H1 (cell line): Measurements from ENCODE around the gene RGS3. TPM values are rescaled to one million over a fixed set of nuclear protein-coding genes. Genes with fewer than 3 reads are reported as not detected.

Experiments used
- CTCF ChIA-PET: fragments of 300-600 bp; sonication (Branson Sonifier 250); formaldehyde crosslinking; loops from one replicate; lab custom pipeline; 2021; ENCODE audit not compliant: partially characterized antibody; lab: Charles Lee
- POLR2A ChIA-PET: fragments of 300-600 bp; sonication (Branson Sonifier 250); formaldehyde crosslinking; loops from one replicate; lab custom pipeline; 2021; ENCODE audit warnings: inconsistent platforms; ENCODE audit not compliant: partially characterized antibody; lab: Charles Lee
- DNase-seq, 2 experiments: peaks; one replicate each; pipeline versions ENCODE4 v3.0.0 to v3.0.0-alpha.2; 2010 to 2022; ENCODE audit warnings: low spot score in 2 of 2, low read depth in 1 of 2, mixed read lengths in 1 of 2
- FAIRE-seq: peaks from 2 replicates; lab custom pipeline; 2011; peaks lifted over from hg19 to GRCh38; lab: Jason Lieb, UNC
- H2AFZ ChIP-seq: 2 replicates; pipeline ENCODE4 v1.8.1; 2012; ENCODE audit warnings: low read length, inconsistent platforms
- H2AK5ac ChIP-seq: 2 replicates; pipeline ENCODE4 v1.6.1; 2013; ENCODE audit warnings: low read depth, low read length
- H2BK120ac ChIP-seq: replicated peaks from 2 replicates; pipeline ENCODE3; 2013; ENCODE audit warnings: low read depth, low read length, inconsistent platforms
- H2BK12ac ChIP-seq: 2 replicates; pipeline ENCODE4 v1.6.1; 2013; ENCODE audit warnings: low read depth, low read length
- H2BK15ac ChIP-seq: 2 replicates; pipeline ENCODE4 v1.6.1; 2013; ENCODE audit warnings: low read length
- H2BK20ac ChIP-seq: 2 replicates; pipeline ENCODE4 v1.6.1; 2013; ENCODE audit warnings: low read length
- H2BK5ac ChIP-seq: 2 replicates; pipeline ENCODE4 v1.6.1; 2013; ENCODE audit warnings: low read depth, low read length
- H3K14ac ChIP-seq: 2 replicates; pipeline ENCODE4 v1.6.1; 2013; ENCODE audit warnings: inconsistent platforms; ENCODE audit not compliant: insufficient read length
- H3K18ac ChIP-seq: 2 replicates; pipeline ENCODE4 v1.6.1; 2013; ENCODE audit warnings: low read length; ENCODE audit errors: extremely low read depth
- H3K23ac ChIP-seq: 2 replicates; pipeline ENCODE4 v1.6.1; 2013; ENCODE audit warnings: inconsistent platforms; ENCODE audit not compliant: insufficient read length
- H3K23me2 ChIP-seq: 2 replicates; pipeline ENCODE4 v1.6.1; 2013; ENCODE audit warnings: low read depth, low read length
- H3K27ac ChIP-seq: 2 replicates; pipeline ENCODE4 v1.6.1; 2011; ENCODE audit warnings: low read depth, low read length, inconsistent platforms
- H3K27me3 ChIP-seq, 4 experiments: replicated peaks in 1 of 4; 1 replicate in 1 of 4; 2 replicates in 3 of 4; pipeline versions ENCODE4 v1.6.1 to v1.8.1; 2011 to 2013; ENCODE audit warnings: low read length in 3 of 4, mild to moderate bottlenecking in 3 of 4, inconsistent platforms in 2 of 4, mixed read lengths in 2 of 4, moderate library complexity in 1 of 4; ENCODE audit not compliant: control insufficient read depth in 3 of 4, insufficient read depth in 3 of 4; ENCODE audit errors: extremely low read depth in 1 of 4
- H3K36me3 ChIP-seq, 4 experiments: 2 replicates each; pipeline versions ENCODE4 v1.6.1 to v1.8.1; 2011 to 2013; ENCODE audit warnings: mild to moderate bottlenecking in 4 of 4, low read length in 3 of 4, moderate library complexity in 2 of 4, control low read depth in 1 of 4, inconsistent platforms in 1 of 4; ENCODE audit not compliant: insufficient read depth in 4 of 4, control insufficient read depth in 2 of 4
- H3K4ac ChIP-seq: replicated peaks from 2 replicates; pipeline ENCODE3; 2013; ENCODE audit warnings: low read length, low read depth, mixed read lengths, inconsistent platforms; ENCODE audit not compliant: insufficient read length
- H3K4me1 ChIP-seq, 4 experiments: replicated peaks in 1 of 4; 1 replicate in 1 of 4; 2 replicates in 3 of 4; pipeline versions ENCODE4 v1.6.1 to v1.8.1; 2011 to 2013; ENCODE audit warnings: low read length in 3 of 4, inconsistent platforms in 2 of 4, mixed read lengths in 1 of 4; ENCODE audit not compliant: insufficient read depth in 4 of 4, control insufficient read depth in 3 of 4
- H3K4me2 ChIP-seq, 2 experiments: 2 replicates each; pipeline versions ENCODE4 v1.6.1 to v1.8.1; 2011 to 2013; ENCODE audit warnings: low read depth in 2 of 2, low read length in 2 of 2, control low read depth in 1 of 2, inconsistent platforms in 1 of 2, mild to moderate bottlenecking in 1 of 2; ENCODE audit not compliant: insufficient read depth in 1 of 2
- H3K4me3 ChIP-seq, 4 experiments: fragments of 200-600, 300-600 bp in 1 of 4; sonication (generic), shearing (Covaris generic), sonication (Bioruptor Twin) in 1 of 4; 2 replicates each; pipeline versions ENCODE4 v1.5.1 to v1.8.1; 2011 to 2016; ENCODE audit warnings: low read length in 4 of 4, low read depth in 3 of 4, control low read depth in 2 of 4, inconsistent platforms in 2 of 4, mild to moderate bottlenecking in 2 of 4, mixed read lengths in 1 of 4, moderate library complexity in 1 of 4; ENCODE audit not compliant: insufficient read depth in 2 of 4; ENCODE audit errors: extremely low read depth in 1 of 4
- H3K56ac ChIP-seq: replicated peaks from 2 replicates; pipeline ENCODE3; 2013; ENCODE audit warnings: low read depth, mild to moderate bottlenecking, mixed read lengths, low read length, inconsistent platforms; ENCODE audit not compliant: insufficient read length
- H3K79me1 ChIP-seq: 2 replicates; pipeline ENCODE4 v1.6.1; 2013; ENCODE audit warnings: low read depth, low read length, control low read depth
- H3K79me2 ChIP-seq, 2 experiments: 2 replicates each; pipeline versions ENCODE4 v1.6.1 to v1.8.1; 2012 to 2013; ENCODE audit warnings: low read length in 2 of 2, mild to moderate bottlenecking in 2 of 2, inconsistent platforms in 1 of 2; ENCODE audit not compliant: insufficient read depth in 2 of 2, control insufficient read depth in 1 of 2
- H3K9ac ChIP-seq, 4 experiments: replicated peaks in 1 of 4; 1 replicate in 1 of 4; 2 replicates in 3 of 4; pipeline versions ENCODE4 v1.6.1 to v1.8.1; 2011 to 2013; ENCODE audit warnings: low read depth in 3 of 4, low read length in 3 of 4, control low read depth in 2 of 4, mild to moderate bottlenecking in 2 of 4, moderate library complexity in 2 of 4, inconsistent platforms in 1 of 4; ENCODE audit errors: extremely low read depth in 1 of 4
- H3K9me3 ChIP-seq, 2 experiments: 2 replicates each; pipeline versions ENCODE4 v1.6.1 to v1.8.1; 2012 to 2013; ENCODE audit warnings: mild to moderate bottlenecking in 2 of 2, moderate library complexity in 2 of 2, control low read depth in 1 of 2, inconsistent platforms in 1 of 2, low read depth in 1 of 2, low read length in 1 of 2, mixed read lengths in 1 of 2; ENCODE audit not compliant: insufficient read depth in 2 of 2
- H4K20me1 ChIP-seq, 2 experiments: replicated peaks in 1 of 2; 2 replicates each; pipeline versions ENCODE3 to v1.8.1; 2011 to 2013; ENCODE audit warnings: inconsistent platforms in 2 of 2, low read length in 2 of 2, mild to moderate bottlenecking in 1 of 2; ENCODE audit not compliant: insufficient read depth in 2 of 2, control insufficient read depth in 1 of 2
- H4K5ac ChIP-seq: 2 replicates; pipeline ENCODE4 v1.6.1; 2013; ENCODE audit warnings: low read length, low read depth, mixed read lengths, inconsistent platforms; ENCODE audit not compliant: insufficient read length
- H4K8ac ChIP-seq: 2 replicates; pipeline ENCODE4 v1.8.0; 2013; ENCODE audit warnings: mild to moderate bottlenecking, moderate library complexity, low read length, inconsistent platforms; ENCODE audit not compliant: insufficient read depth; ENCODE audit errors: extremely low read depth
- H4K91ac ChIP-seq: replicated peaks from 2 replicates; pipeline ENCODE3; 2013; ENCODE audit warnings: low read length, mixed read lengths, inconsistent platforms; ENCODE audit not compliant: insufficient read length
- ASH2L ChIP-seq: fragments of 200-600, 300-600 bp; sonication (generic); IDR thresholded peaks from one replicate; pipeline ENCODE4 v1.7.1; 2017; ENCODE audit warnings: low read length
- CHD1 ChIP-seq: IDR thresholded peaks from 2 replicates; pipeline ENCODE4 v1.6.1; 2012; ENCODE audit warnings: low read depth, low read length, improper control_type of control experiment
- FOSL1 ChIP-seq: IDR thresholded peaks from 2 replicates; pipeline ENCODE4 v1.6.1; 2011; ENCODE audit warnings: mild to moderate bottlenecking, low read depth, low read length, moderate library complexity; ENCODE audit not compliant: insufficient read depth
- JUND ChIP-seq: IDR thresholded peaks from 2 replicates; pipeline ENCODE4 v1.6.1; 2011; ENCODE audit warnings: mild to moderate bottlenecking, improper control_type of control experiment, low read length
- MAFK ChIP-seq: IDR thresholded peaks from 2 replicates; pipeline ENCODE4 v1.6.1; 2012; ENCODE audit warnings: low read depth, mild to moderate bottlenecking, improper control_type of control experiment, low read length
- NRF1 ChIP-seq: IDR thresholded peaks from 2 replicates; pipeline ENCODE4 v1.6.1; 2011; ENCODE audit warnings: mild to moderate bottlenecking, low read depth, low read length, improper control_type of control experiment
- SIX5 ChIP-seq: IDR thresholded peaks from 2 replicates; pipeline ENCODE4 v1.6.1; 2011; ENCODE audit warnings: mild to moderate bottlenecking, low read depth, low read length
- SP4 ChIP-seq: IDR thresholded peaks from 2 replicates; pipeline ENCODE4 v1.6.1; 2012; ENCODE audit warnings: low read length, inconsistent platforms
- TAF1 ChIP-seq: IDR thresholded peaks from 2 replicates; pipeline ENCODE4 v1.6.1; 2011; ENCODE audit warnings: mild to moderate bottlenecking, low read depth, low read length
- TBP ChIP-seq: IDR thresholded peaks from 2 replicates; pipeline ENCODE4 v1.6.1; 2011; ENCODE audit warnings: low read depth, low read length, improper control_type of control experiment
- TCF12 ChIP-seq: IDR thresholded peaks from 2 replicates; pipeline ENCODE4 v1.6.1; 2011; ENCODE audit warnings: low read depth, mild to moderate bottlenecking, low read length
- TEAD4 ChIP-seq: IDR thresholded peaks from 2 replicates; pipeline ENCODE4 v1.6.1; 2012; ENCODE audit warnings: low read depth, low read length, inconsistent platforms, mixed read lengths
- YY1 ChIP-seq: IDR thresholded peaks from 2 replicates; pipeline ENCODE4 v1.6.1; 2011; ENCODE audit warnings: low read depth, mild to moderate bottlenecking, low read length
- WGBS, 2 experiments: shearing (Covaris generic) in 1 of 2; methylation state at CpG; one replicate each; pipeline versions ENCODE4 v1.1.6 to v1.1.7; 2013 to 2015; ENCODE audit warnings: low lambda C conversion rate in 2 of 2, mixed read lengths in 2 of 2, inconsistent platforms in 1 of 2, low coverage in 1 of 2, missing lambda C conversion rate in 1 of 2; ENCODE audit not compliant: insufficient replicate concordance in 2 of 2, insufficient coverage in 1 of 2, insufficient read length in 1 of 2; ENCODE audit errors: extremely low coverage in 1 of 2, missing lambda C conversion rate in 1 of 2; 5-methylcytosine and 5-hydroxymethylcytosine counted together
- polyA plus RNA-seq, 7 experiments: library from polyadenylated mRNA; depleted of rRNA in 3 of 7; stranded (reverse) in 5 of 7; unstranded in 2 of 7; fragments of >200 nt in 5 of 7; fragments of 200-250 nt in 2 of 7; gene quantifications; 1 replicate in 5 of 7; 2 replicates in 1 of 7; 4 replicates in 1 of 7; pipeline versions ENCODE4 v1.2.1 to v1.2.3, GENCODE V29; 2011 to 2013; ENCODE audit warnings: missing spikeins in 2 of 7, mixed read lengths in 2 of 7
- total RNA-seq: library from RNA; stranded (reverse); fragmentation: NEBNext Ultra II Directional; extraction: Animal tissue kit (Norgen Biotek cat#: 25700); gene quantifications from 2 replicates; pipeline ENCODE4 v1.2.1, GENCODE V29; 2021
- TF ChIP-seq, protein P1 (sequence below), 3 experiments: IDR thresholded peaks; 1 replicate in 2 of 3; 2 replicates in 1 of 3; pipeline versions ENCODE4 v1.5.1 to v1.6.1; 2011; ENCODE audit warnings: low read length in 3 of 3, mild to moderate bottlenecking in 3 of 3, inconsistent platforms in 2 of 3, low read depth in 1 of 3, moderate library complexity in 1 of 3; ENCODE audit not compliant: insufficient read depth in 1 of 3; ENCODE audit errors: control extremely low read depth in 1 of 3

The RGS3 gene
- total and polyA plus RNA-seq, 2 of the 8 experiments (the other 6 are each of a cell fraction or from before 2014, with no cell fraction given): 12.6 to 18.2 TPM

DNA sequence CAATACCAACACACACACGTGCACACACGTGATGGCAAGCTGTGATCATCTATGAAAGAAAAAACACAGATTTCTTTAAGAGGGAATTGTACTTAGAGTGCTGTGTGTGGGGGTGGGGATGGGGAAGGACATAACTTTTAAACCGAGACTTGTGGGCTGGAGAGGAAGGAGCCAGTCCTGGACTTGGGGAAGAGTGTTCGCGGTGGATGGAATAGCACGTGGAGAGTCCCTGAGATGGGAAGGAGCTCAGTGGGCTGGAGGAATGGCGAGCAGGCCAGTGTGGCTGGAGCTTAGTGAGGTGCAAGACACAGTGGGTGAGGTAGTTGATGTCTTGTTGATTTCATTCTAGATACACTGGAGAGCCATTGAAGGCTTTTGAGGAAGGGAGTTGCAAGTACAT lies 78.5 kb downstream of the RGS3 start:
- H3K27me3 ChIP-seq: no peaks in the 10 kb centered on the region
- no peak overlapping the region for H4K91ac ChIP-seq
- 0 out of 2 replicates have a peak overlapping the region, but pooled peaks have one; percentile 32 for H2BK20ac ChIP-seq
- no peak overlapping the region for H2BK120ac ChIP-seq
- no peak overlapping the region for H3K23ac ChIP-seq
- no peak overlapping the region for H3K4ac ChIP-seq
- peaks cover 0 to 4% (median 2%) of the 10 kb centered on the region in 4 experiments; a peak in 1 of 7 replicates for H3K4me1 ChIP-seq
- CTCF ChIA-PET: interaction anchor here (1.1 to 9.1 kb wide), 6 partner anchors 8 to 114 kb away, joined by 3 to 50 read pairs (median 4); no protein-coding TSS in a partner anchor
- TF ChIP-seq MAFK (no peak), FOSL1 (no peak), SP4 (no peak), NRF1 (no peak), TBP (no peak), ASH2L (no peak), TCF12 (no peak), YY1 (no peak), SIX5 (no peak), JUND (no peak), CHD1 (no peak), TEAD4 (no peak), TAF1 (no peak)
- TF ChIP-seq, protein P1, sequence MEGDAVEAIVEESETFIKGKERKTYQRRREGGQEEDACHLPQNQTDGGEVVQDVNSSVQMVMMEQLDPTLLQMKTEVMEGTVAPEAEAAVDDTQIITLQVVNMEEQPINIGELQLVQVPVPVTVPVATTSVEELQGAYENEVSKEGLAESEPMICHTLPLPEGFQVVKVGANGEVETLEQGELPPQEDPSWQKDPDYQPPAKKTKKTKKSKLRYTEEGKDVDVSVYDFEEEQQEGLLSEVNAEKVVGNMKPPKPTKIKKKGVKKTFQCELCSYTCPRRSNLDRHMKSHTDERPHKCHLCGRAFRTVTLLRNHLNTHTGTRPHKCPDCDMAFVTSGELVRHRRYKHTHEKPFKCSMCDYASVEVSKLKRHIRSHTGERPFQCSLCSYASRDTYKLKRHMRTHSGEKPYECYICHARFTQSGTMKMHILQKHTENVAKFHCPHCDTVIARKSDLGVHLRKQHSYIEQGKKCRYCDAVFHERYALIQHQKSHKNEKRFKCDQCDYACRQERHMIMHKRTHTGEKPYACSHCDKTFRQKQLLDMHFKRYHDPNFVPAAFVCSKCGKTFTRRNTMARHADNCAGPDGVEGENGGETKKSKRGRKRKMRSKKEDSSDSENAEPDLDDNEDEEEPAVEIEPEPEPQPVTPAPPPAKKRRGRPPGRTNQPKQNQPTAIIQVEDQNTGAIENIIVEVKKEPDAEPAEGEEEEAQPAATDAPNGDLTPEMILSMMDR (IDR thresholded peaks at IDR 0.05; ENCODE audit: control extremely low read depth in 1 of 3, insufficient read depth in 1 of 3, low read depth in 1 of 3, low read length in 3 of 3): no peak
- TF ChIP-seq, all 59 proteins: peak for 0
- Histone ChIP-seq H3K56ac (no peak overlapping the region), H3K4me3 (no peak overlapping the region), H3K79me2 (no peaks in the 10 kb centered on the region), H4K8ac (no peak overlapping the region), H4K5ac (no peak overlapping the region), H3K9ac (no peak overlapping the region), H2AFZ (no peak overlapping the region), H2AK5ac (no peak overlapping the region), H2BK5ac (no peak overlapping the region), H3K14ac (no peak overlapping the region), H2BK15ac (no peak overlapping the region), H3K4me2 (no peak overlapping the region), H3K18ac (no peak overlapping the region), H2BK12ac (no peak overlapping the region), H3K9me3 (no peaks in the 10 kb centered on the region), H4K20me1 (no peaks in the 10 kb centered on the region), H3K36me3 (no peaks in the 10 kb centered on the region), H3K27ac (no peak overlapping the region), H3K79me1 (no peaks in the 10 kb centered on the region), H3K23me2 (no peaks in the 10 kb centered on the region)
- DNase-seq: no peak
- FAIRE-seq: no peak
- POLR2A ChIA-PET: no interaction called here
- WGBS, 2 experiments: 92% methylated on average over 7 of the region's 7 CpGs; no CpG with 5 or more reads in 1 of the 2 experiments
